Kidney (tissue), 14 donors: ENCODE measurements around the gene TMPRSS4. TPM values are rescaled to one million over a fixed set of nuclear protein-coding genes. Genes with fewer than 3 reads are reported as not detected.

Experiments used
- DNase-seq, 5 donors: peaks; one replicate each; pipeline ENCODE4 v3.0.0-alpha.2; 2013 to 2020
- FAIRE-seq: peaks from 2 replicates; lab custom pipeline; 2012; peaks lifted over from hg19 to GRCh38; lab: Jason Lieb, UNC
- H3K27ac ChIP-seq, 2 donors: one replicate each; pipeline ENCODE4 v1.7.0; 2013; ENCODE audit warnings: low read depth in 2 of 2, low read length in 2 of 2, inconsistent platforms in 1 of 2
- H3K27me3 ChIP-seq: one replicate; pipeline ENCODE4 v1.7.1; 2013; ENCODE audit warnings: low read length, inconsistent platforms; ENCODE audit not compliant: control insufficient read depth, insufficient read depth
- H3K36me3 ChIP-seq, 3 donors: one replicate each; pipeline versions ENCODE4 v1.7.0 to v1.7.1; 2013; ENCODE audit warnings: low read length in 3 of 3, control low read depth in 1 of 3, inconsistent platforms in 1 of 3; ENCODE audit not compliant: insufficient read depth in 3 of 3, control insufficient read depth in 2 of 3
- H3K4me1 ChIP-seq, 3 donors: one replicate each; pipeline versions ENCODE4 v1.7.0 to v1.7.1; 2013; ENCODE audit warnings: low read length in 3 of 3, inconsistent platforms in 1 of 3, low read depth in 1 of 3; ENCODE audit not compliant: control insufficient read depth in 2 of 3, insufficient read depth in 2 of 3
- H3K4me3 ChIP-seq, 3 donors: one replicate each; pipeline versions ENCODE4 v1.7.0 to v1.8.1; 2013; ENCODE audit warnings: low read length in 3 of 3, control low read depth in 1 of 3, inconsistent platforms in 1 of 3
- H3K9ac ChIP-seq, 3 donors: one replicate each; pipeline versions ENCODE4 v1.7.0 to v1.7.1; 2013; ENCODE audit warnings: low read length in 3 of 3, control low read depth in 1 of 3, inconsistent platforms in 1 of 3
- H3K9me3 ChIP-seq, 3 donors: one replicate each; pipeline versions ENCODE4 v1.7.0 to v1.7.1; 2013; ENCODE audit warnings: low read length in 3 of 3, control low read depth in 1 of 3, inconsistent platforms in 1 of 3; ENCODE audit not compliant: control insufficient read depth in 2 of 3, insufficient read depth in 1 of 3
- intact Hi-C: fragments of 100-400 bp; cut with DNase I; formaldehyde crosslinking; loops from one replicate; pipeline ENCODE4 v1.11.1; 2022
- polyA plus RNA-seq: library from polyadenylated mRNA; stranded (reverse); fragments of 350-450 nt; fragmentation: Illumina TruSeq; extraction: RNeasy Lipid Tissue Mini Kit (QIAGEN cat#74804); gene quantifications from one replicate; pipeline ENCODE4 v1.2.3, GENCODE V29; 2014; ENCODE audit warnings: low read depth, low replicate concordance; ENCODE audit not compliant: insufficient read depth
- total RNA-seq: library from RNA; stranded (reverse); fragmentation: NEBNext Ultra II Directional; extraction: Animal tissue kit (Norgen Biotek cat#: 25700); gene quantifications from one replicate; pipeline ENCODE4 v1.2.1, GENCODE V29; 2021
- TF ChIP-seq, protein P1 (sequence below): IDR thresholded peaks from 3 replicates; pipeline ENCODE4 v1.5.1; 2012; ENCODE audit warnings: mild to moderate bottlenecking, moderate library complexity, borderline replicate concordance; ENCODE audit not compliant: insufficient read depth; ENCODE audit errors: extremely low read depth
- donor health status: control.
- donor health status: control.
- donor health status: control.
- donor health status: control.
- donor health status: control.
- donor health status: DM: yes; HTN: yes; CAD: no.
- donor health status: Normal renal cell carcinoma (clear cell type).

TMPRSS4 gene
- total and polyA plus RNA-seq, 2 donors from 2014 or later = 27.8 to 234 TPM

DNA sequence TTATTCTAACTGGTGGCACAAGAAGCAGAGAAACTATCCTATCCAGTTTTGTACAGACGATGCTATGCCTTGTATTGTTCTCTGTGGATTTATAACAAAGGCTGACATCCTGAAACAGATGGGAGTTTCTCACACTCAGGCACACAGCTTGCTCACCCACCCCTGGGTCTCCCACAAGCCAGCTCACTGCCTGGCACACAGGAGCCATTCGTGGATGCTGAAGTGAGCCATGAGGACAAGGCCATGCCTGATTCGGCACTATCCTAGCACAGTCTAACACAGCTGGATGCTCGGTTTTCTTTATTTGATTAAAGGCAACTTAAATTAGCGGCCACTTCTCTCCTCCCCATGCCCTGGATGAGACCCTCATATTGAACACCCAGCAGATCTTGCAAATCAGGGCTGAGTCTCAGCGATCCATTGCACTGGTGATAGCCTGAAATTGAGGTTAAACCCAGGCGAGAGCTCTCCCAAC is 25.7 kb upstream of the TMPRSS4 start:
- intact Hi-C loops = loop anchor here (10.0 kb wide), 1 partner anchor 206 kb away; no protein-coding TSS in a partner anchor
- no peak overlapping the region for H3K4me3 ChIP-seq
- H3K27ac ChIP-seq = no peak overlapping the region
- no peak for FAIRE-seq
- peaks cover 0 to 2% (median 0%) of the 10 kb centered on the region in 3 donors for H3K4me1 ChIP-seq
- no peaks in the 10 kb centered on the region for H3K27me3 ChIP-seq
- DNase-seq = no peak
- H3K36me3 ChIP-seq = no peaks in the 10 kb centered on the region
- TF ChIP-seq, protein P1, sequence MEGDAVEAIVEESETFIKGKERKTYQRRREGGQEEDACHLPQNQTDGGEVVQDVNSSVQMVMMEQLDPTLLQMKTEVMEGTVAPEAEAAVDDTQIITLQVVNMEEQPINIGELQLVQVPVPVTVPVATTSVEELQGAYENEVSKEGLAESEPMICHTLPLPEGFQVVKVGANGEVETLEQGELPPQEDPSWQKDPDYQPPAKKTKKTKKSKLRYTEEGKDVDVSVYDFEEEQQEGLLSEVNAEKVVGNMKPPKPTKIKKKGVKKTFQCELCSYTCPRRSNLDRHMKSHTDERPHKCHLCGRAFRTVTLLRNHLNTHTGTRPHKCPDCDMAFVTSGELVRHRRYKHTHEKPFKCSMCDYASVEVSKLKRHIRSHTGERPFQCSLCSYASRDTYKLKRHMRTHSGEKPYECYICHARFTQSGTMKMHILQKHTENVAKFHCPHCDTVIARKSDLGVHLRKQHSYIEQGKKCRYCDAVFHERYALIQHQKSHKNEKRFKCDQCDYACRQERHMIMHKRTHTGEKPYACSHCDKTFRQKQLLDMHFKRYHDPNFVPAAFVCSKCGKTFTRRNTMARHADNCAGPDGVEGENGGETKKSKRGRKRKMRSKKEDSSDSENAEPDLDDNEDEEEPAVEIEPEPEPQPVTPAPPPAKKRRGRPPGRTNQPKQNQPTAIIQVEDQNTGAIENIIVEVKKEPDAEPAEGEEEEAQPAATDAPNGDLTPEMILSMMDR = no peak
- H3K9ac ChIP-seq = no peak overlapping the region
- no peaks in the 10 kb centered on the region for H3K9me3 ChIP-seq

DNA sequence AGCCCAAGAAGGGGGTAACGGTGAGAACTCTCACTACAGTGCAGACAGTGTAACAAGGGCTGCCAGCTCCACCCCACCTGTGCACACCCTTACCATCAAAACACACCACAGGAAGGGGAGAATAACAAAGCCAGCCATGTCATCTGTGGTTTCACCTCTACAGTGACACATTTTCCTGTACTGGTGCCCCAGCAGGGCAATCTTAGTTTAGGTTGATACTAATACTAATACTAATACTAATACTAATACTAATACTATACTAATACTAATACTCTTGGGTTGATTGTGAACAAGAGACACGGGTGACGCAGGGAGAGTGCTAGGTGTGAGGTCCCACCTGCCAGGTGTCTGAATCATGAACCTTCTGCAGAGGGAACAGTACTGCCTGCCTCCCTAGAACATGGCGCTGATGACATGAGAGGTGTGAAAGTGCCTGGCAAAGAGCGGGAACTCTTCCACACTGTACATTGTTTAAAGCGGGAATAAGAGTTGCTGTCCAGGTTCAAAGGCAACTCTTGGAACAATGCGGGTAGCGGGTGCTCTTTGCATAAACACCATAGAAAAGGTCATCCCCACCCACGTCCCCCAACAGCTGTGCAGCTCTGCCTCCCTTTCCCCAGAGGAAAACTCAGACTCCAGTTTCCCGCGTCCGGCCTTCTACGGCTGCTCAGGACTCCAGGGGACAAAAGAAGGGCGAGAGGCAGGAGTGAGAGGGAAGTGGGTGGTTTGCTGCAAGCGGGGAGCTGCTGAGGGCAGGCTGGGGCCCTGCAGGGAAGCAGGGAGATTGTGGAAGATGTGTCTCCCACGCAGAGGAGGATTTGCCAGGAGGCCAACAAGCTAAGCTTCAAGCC is 25.0 kb upstream of the TMPRSS4 start:
- no peak overlapping the region for H3K4me3 ChIP-seq
- DNase-seq (no peak), FAIRE-seq (no peak)
- no peak overlapping the region for H3K9ac ChIP-seq
- TF ChIP-seq, protein P1 = no peak
- intact Hi-C loops = loop anchor here (10.0 kb wide), 1 partner anchor 207 kb away; no protein-coding TSS in a partner anchor
- H3K27ac ChIP-seq = no peak overlapping the region
- peaks cover 0 to 2% (median 0%) of the 10 kb centered on the region in 3 donors for H3K4me1 ChIP-seq
- H3K27me3 ChIP-seq = no peaks in the 10 kb centered on the region
- no peaks in the 10 kb centered on the region for H3K36me3 ChIP-seq
- H3K9me3 ChIP-seq = no peaks in the 10 kb centered on the region

- intact Hi-C loops = loop anchor here (10.0 kb wide), 1 partner anchor 208 kb away; no protein-coding TSS in a partner anchor
- H3K4me3 ChIP-seq = no peak overlapping the region
- DNase-seq (no peak), FAIRE-seq (no peak)
- no peaks in the 10 kb centered on the region for H3K27me3 ChIP-seq
- TF ChIP-seq, protein P1 = no peak
- H3K9ac ChIP-seq = no peak overlapping the region
- H3K9me3 ChIP-seq = no peaks in the 10 kb centered on the region
- H3K27ac ChIP-seq = no peak overlapping the region
- peaks cover 0 to 2% (median 0%) of the 10 kb centered on the region in 3 donors for H3K4me1 ChIP-seq
- H3K36me3 ChIP-seq = no peaks in the 10 kb centered on the region
These were observed 24.2 kb upstream of the TMPRSS4 start for GRCh38 chr11:118052581-118053206.
